Mesenchymal stem cell (in vitro differentiated cells and primary cell): ENCODE measurements around the gene PCDHGA7.
A peak's percentile ranks its signal among the peaks of the same experiment; 100 is the strongest.

Experiments used
- DNase-seq: peaks from one replicate; pipeline ENCODE4 v3.0.0-alpha.2; 2013
- H2AFZ ChIP-seq: one replicate; pipeline ENCODE4 v1.6.1; 2013; ENCODE audit warnings: low read depth, mild to moderate bottlenecking, control low read depth, inconsistent platforms, low read length, moderate library complexity
- H2AK5ac ChIP-seq: 2 replicates; pipeline ENCODE4 v1.6.1; 2013; ENCODE audit warnings: low read length, moderate library complexity, mild to moderate bottlenecking, inconsistent platforms; ENCODE audit not compliant: severe bottlenecking
- H2BK120ac ChIP-seq: one replicate; pipeline ENCODE4 v1.6.1; 2013; ENCODE audit warnings: low read depth, mild to moderate bottlenecking, inconsistent platforms, low read length, moderate library complexity
- H2BK12ac ChIP-seq, 2 experiments: one replicate each; pipeline ENCODE4 v1.6.1; 2013; ENCODE audit warnings: inconsistent platforms in 2 of 2, low read length in 2 of 2, mild to moderate bottlenecking in 2 of 2, moderate library complexity in 2 of 2, control low read depth in 1 of 2
- H2BK15ac ChIP-seq: one replicate; pipeline ENCODE4 v1.6.1; 2013; ENCODE audit warnings: mild to moderate bottlenecking, low read depth, inconsistent platforms; ENCODE audit not compliant: poor library complexity, severe bottlenecking
- H2BK5ac ChIP-seq: 2 replicates; pipeline ENCODE4 v1.6.1; 2013; ENCODE audit warnings: low read depth, mild to moderate bottlenecking, low read length, control low read depth, inconsistent platforms; ENCODE audit not compliant: poor library complexity, severe bottlenecking
- H3K14ac ChIP-seq, 2 experiments: one replicate each; pipeline ENCODE4 v1.6.1; 2013; ENCODE audit warnings: inconsistent platforms in 2 of 2, low read length in 2 of 2, control low read depth in 1 of 2, mild to moderate bottlenecking in 1 of 2, moderate library complexity in 1 of 2
- H3K18ac ChIP-seq, 2 experiments: one replicate each; pipeline ENCODE4 v1.6.1; 2013; ENCODE audit warnings: inconsistent platforms in 2 of 2, low read length in 2 of 2, control low read depth in 1 of 2, low read depth in 1 of 2, mild to moderate bottlenecking in 1 of 2
- H3K23ac ChIP-seq, 2 experiments: one replicate each; pipeline ENCODE4 v1.6.1; 2013; ENCODE audit warnings: inconsistent platforms in 2 of 2, low read length in 2 of 2, mild to moderate bottlenecking in 2 of 2, moderate library complexity in 2 of 2, control low read depth in 1 of 2
- H3K27ac ChIP-seq: 2 replicates; pipeline ENCODE4 v1.5.1; 2013; ENCODE audit warnings: mild to moderate bottlenecking, moderate library complexity, low read length, control low read depth, inconsistent platforms; ENCODE audit not compliant: poor library complexity, severe bottlenecking
- H3K27me3 ChIP-seq, 2 experiments: 2 replicates each; pipeline versions ENCODE4 v1.6.1 to v1.7.0; 2013; ENCODE audit warnings: low read length in 2 of 2, mild to moderate bottlenecking in 2 of 2, moderate library complexity in 2 of 2, control low read depth in 1 of 2, inconsistent platforms in 1 of 2; ENCODE audit not compliant: control insufficient read depth in 1 of 2, insufficient read depth in 1 of 2
- H3K36me3 ChIP-seq, 2 experiments: 2 replicates each; pipeline versions ENCODE4 v1.6.1 to v1.7.0; 2013; ENCODE audit warnings: low read length in 2 of 2, control low read depth in 1 of 2, inconsistent platforms in 1 of 2, low read depth in 1 of 2, mild to moderate bottlenecking in 1 of 2; ENCODE audit not compliant: insufficient read depth in 2 of 2, control insufficient read depth in 1 of 2
- H3K4ac ChIP-seq, 2 experiments: one replicate each; pipeline ENCODE4 v1.6.1; 2013; ENCODE audit warnings: inconsistent platforms in 2 of 2, low read length in 2 of 2, mild to moderate bottlenecking in 2 of 2, moderate library complexity in 2 of 2, control low read depth in 1 of 2, low read depth in 1 of 2
- H3K4me1 ChIP-seq: 2 replicates; pipeline ENCODE4 v1.6.1; 2013; ENCODE audit warnings: low read depth, low read length, control low read depth; ENCODE audit not compliant: control insufficient read depth, insufficient read depth
- H3K4me2 ChIP-seq: 2 replicates; pipeline ENCODE4 v1.6.1; 2013; ENCODE audit warnings: low read length, mild to moderate bottlenecking, inconsistent platforms; ENCODE audit not compliant: poor library complexity, severe bottlenecking
- H3K4me3 ChIP-seq, 2 experiments: 2 replicates each; pipeline versions ENCODE4 v1.5.1 to v1.7.0; 2013; ENCODE audit warnings: low read length in 2 of 2, mild to moderate bottlenecking in 2 of 2, control low read depth in 1 of 2, low read depth in 1 of 2; ENCODE audit not compliant: insufficient read depth in 1 of 2
- H3K79me1 ChIP-seq: replicated peaks from 2 replicates; pipeline ENCODE4 v1.6.1; 2013; ENCODE audit warnings: mild to moderate bottlenecking, control low read depth, low read length, inconsistent platforms; ENCODE audit not compliant: poor library complexity, severe bottlenecking
- H3K9ac ChIP-seq: 2 replicates; pipeline ENCODE4 v1.7.0; 2013; ENCODE audit warnings: mild to moderate bottlenecking, low read length, moderate library complexity
- H3K9me3 ChIP-seq: 2 replicates; pipeline ENCODE4 v1.7.0; 2013; ENCODE audit warnings: mild to moderate bottlenecking, low read length; ENCODE audit not compliant: control insufficient read depth
- H4K8ac ChIP-seq: one replicate; pipeline ENCODE4 v1.6.1; 2013; ENCODE audit warnings: inconsistent platforms, mild to moderate bottlenecking, low read length, moderate library complexity
- H4K91ac ChIP-seq: one replicate; pipeline ENCODE4 v1.6.1; 2013; ENCODE audit warnings: mild to moderate bottlenecking, low read length, inconsistent platforms
- WGBS: methylation state at CpG from one replicate; pipeline ENCODE4 v1.1.7; 2013; ENCODE audit warnings: mixed read lengths; 5-methylcytosine and 5-hydroxymethylcytosine counted together

Gene PCDHGA7

DNA sequence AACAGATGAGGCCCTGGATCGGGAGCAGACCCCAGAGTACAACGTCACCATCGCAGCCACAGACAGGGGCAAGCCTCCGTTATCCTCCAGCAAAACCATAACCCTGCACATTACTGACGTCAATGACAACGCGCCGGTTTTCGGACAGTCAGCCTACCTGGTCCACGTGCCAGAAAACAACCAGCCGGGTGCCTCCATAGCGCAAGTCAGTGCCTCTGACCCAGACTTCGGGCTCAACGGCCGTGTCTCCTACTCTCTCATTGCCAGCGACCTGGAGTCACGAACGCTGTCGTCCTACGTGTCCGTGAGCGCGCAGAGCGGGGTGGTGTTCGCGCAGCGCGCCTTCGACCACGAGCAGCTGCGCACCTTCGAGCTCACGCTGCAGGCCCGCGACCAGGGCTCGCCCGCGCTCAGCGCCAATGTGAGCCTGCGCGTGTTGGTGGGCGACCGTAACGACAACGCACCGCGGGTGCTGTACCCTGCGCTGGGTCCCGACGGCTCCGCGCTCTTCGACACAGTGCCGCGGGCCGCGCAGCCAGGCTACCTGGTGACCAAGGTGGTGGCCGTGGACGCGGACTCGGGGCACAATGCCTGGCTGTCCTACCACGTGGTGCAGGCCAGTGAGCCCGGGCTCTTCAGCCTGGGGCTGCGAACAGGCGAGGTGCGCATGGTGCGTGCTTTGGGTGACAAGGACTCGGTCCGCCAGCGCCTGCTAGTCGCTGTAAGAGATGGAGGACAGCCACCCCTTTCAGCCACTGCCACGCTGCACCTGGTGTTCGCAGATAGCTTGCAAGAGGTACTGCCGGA lies 36.7 kb downstream of the PCDHGA7 start:
- Histone ChIP-seq H3K4me3 (peak overlapping the region; percentile 11 to 80), H3K23ac (no peak overlapping the region), H3K9ac (no peak overlapping the region), H3K4ac (no peak overlapping the region), H3K27me3 (no peaks in the 10 kb centered on the region), H3K4me2 (no peak overlapping the region), H4K8ac (no peak overlapping the region), H2BK5ac (no peak overlapping the region), H3K36me3 (peaks cover 9 to 50% of the 10 kb centered on the region in 2 experiments), H3K4me1 (peaks cover 8% of the 10 kb centered on the region), H3K27ac (no peak overlapping the region), H3K18ac (no peak overlapping the region), H2BK120ac (no peak overlapping the region), H3K79me1 (peaks cover 44% of the 10 kb centered on the region), H2BK12ac (no peak overlapping the region), H3K14ac (no peak overlapping the region), H2BK15ac (no peak overlapping the region), H4K91ac (no peak overlapping the region), H2AFZ (no peak overlapping the region), H2AK5ac (no peak overlapping the region), H3K9me3 (peaks cover 28% of the 10 kb centered on the region)
- DNase-seq = no peak
- WGBS = 98% methylated on average over 74 of the region's 74 CpGs

DNA sequence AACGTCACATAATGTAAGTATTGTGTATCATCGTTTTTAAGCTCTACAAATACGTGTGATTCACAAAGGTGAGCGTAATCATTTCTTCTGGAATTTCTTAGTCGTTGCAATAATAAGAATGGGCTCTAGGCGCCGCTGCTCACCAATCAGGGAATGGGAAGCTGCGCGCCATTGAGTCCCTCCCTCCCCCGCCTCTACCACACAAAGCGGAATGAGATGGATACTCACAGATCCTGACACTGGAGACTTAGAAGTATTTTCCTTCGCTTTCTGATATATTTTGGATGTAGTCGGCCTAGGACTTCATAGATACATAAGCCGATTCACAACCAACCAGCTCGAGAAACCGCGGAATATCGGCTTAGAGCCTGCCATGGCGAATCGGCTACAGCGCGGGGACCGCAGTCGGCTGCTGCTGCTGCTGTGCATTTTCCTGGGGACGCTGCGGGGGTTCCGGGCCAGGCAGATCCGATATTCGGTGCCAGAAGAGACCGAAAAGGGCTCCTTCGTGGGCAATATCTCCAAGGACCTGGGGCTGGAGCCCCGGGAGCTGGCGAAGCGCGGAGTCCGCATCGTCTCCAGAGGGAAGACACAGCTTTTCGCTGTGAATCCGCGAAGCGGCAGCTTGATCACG lies 38.4 kb downstream of the PCDHGA7 start, which contains the start of gene PCDHGA11:
PCDHGA11 (plus strand) TSS at position 197 of the 634 bp plus-strand sequence; CDS start at position 374, 177 bp downstream.
- peak; percentile 14 for DNase-seq
- Histone ChIP-seq H3K27ac (no peak within 1 kb of the TSS), H3K23ac (no peak within 1 kb of the TSS), H2AFZ (no peak within 1 kb of the TSS), H4K8ac (no peak within 1 kb of the TSS), H3K4me3 (peak within 1 kb of the TSS in 1 of 2 experiments; percentile 80), H4K91ac (no peak within 1 kb of the TSS), H3K4ac (no peak within 1 kb of the TSS), H2BK120ac (no peak within 1 kb of the TSS), H3K4me1 (peaks cover 8% of the 10 kb centered on the region), H2AK5ac (no peak within 1 kb of the TSS), H2BK5ac (no peak within 1 kb of the TSS), H2BK12ac (no peak within 1 kb of the TSS), H3K18ac (no peak within 1 kb of the TSS), H3K4me2 (no peak within 1 kb of the TSS), H3K14ac (no peak within 1 kb of the TSS), H3K9ac (peak within 1 kb of the TSS; percentile 77), H2BK15ac (no peak within 1 kb of the TSS), H3K36me3 (peaks cover 12 to 41% of the 10 kb centered on the region in 2 experiments), H3K9me3 (peaks cover 28% of the 10 kb centered on the region), H3K27me3 (no peaks in the 10 kb centered on the region), H3K79me1 (peaks cover 42% of the 10 kb centered on the region)
- 71% methylated on average over 42 of the region's 42 CpGs for WGBS

DNA sequence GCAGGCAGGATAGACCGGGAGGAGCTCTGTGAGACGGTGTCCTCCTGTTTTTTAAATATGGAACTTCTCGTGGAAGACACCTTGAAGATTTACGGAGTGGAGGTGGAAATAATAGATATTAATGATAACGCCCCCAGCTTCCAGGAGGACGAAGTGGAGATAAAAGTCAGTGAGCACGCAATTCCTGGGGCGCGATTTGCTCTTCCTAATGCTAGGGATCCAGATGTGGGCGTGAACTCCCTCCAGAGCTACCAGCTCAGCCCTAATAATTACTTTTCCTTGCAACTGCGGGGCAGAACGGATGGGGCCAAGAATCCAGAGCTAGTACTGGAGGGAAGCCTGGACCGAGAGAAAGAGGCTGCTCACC lies 38.9 kb downstream of the PCDHGA7 start:
- H3K4me2 ChIP-seq = no peak overlapping the region
- H3K36me3 ChIP-seq = peaks cover 17 to 44% of the 10 kb centered on the region in 2 experiments
- H3K4me1 ChIP-seq = peaks cover 8% of the 10 kb centered on the region
- no peak overlapping the region for H3K18ac ChIP-seq
- H3K4ac ChIP-seq = no peak overlapping the region
- 85% methylated on average over 13 of the region's 13 CpGs for WGBS
- no peak overlapping the region for H2BK5ac ChIP-seq
- peak overlapping the region; percentile 77 for H3K9ac ChIP-seq
- H2AFZ ChIP-seq = no peak overlapping the region
- H3K79me1 ChIP-seq = peaks cover 45% of the 10 kb centered on the region
- H2AK5ac ChIP-seq = no peak overlapping the region
- H3K27ac ChIP-seq = no peak overlapping the region
- peak overlapping the region in 1 of 2 experiments; percentile 80 for H3K4me3 ChIP-seq
- DNase-seq = no peak
- H3K14ac ChIP-seq = no peak overlapping the region
- H2BK120ac ChIP-seq = no peak overlapping the region
- no peak overlapping the region for H2BK12ac ChIP-seq
- H2BK15ac ChIP-seq = no peak overlapping the region
- H3K9me3 ChIP-seq = peaks cover 28% of the 10 kb centered on the region
- no peak overlapping the region for H4K91ac ChIP-seq
- no peak overlapping the region for H3K23ac ChIP-seq
- H3K27me3 ChIP-seq = no peaks in the 10 kb centered on the region
- no peak overlapping the region for H4K8ac ChIP-seq

GRCh38 chr5:141422742-141423291 lies 40.3 kb downstream of the PCDHGA7 start:
- H3K27me3 ChIP-seq = no peaks in the 10 kb centered on the region

More at GRCh38 chr5:141422742-141423291, 40.3 kb downstream of the PCDHGA7 start:
- Histone ChIP-seq H3K4me1 (peaks cover 10% of the 10 kb centered on the region), H3K4me3 (peak overlapping the region in 1 of 2 experiments; percentile 80), H2BK5ac (no peak overlapping the region), H3K18ac (no peak overlapping the region), H3K36me3 (peaks cover 29 to 54% of the 10 kb centered on the region in 2 experiments), H3K27ac (no peak overlapping the region), H2BK120ac (no peak overlapping the region), H3K14ac (no peak overlapping the region), H2AFZ (no peak overlapping the region), H3K23ac (no peak overlapping the region), H2AK5ac (no peak overlapping the region), H4K8ac (no peak overlapping the region), H3K4ac (no peak overlapping the region), H2BK12ac (no peak overlapping the region), H3K4me2 (no peak overlapping the region), H2BK15ac (no peak overlapping the region), H3K9ac (no peak overlapping the region), H3K79me1 (peaks cover 53% of the 10 kb centered on the region), H3K9me3 (peaks cover 38% of the 10 kb centered on the region), H4K91ac (no peak overlapping the region)
- 97% methylated on average over 42 of the region's 42 CpGs for WGBS
- DNase-seq = no peak
